HG03135 (cell line): ENCODE results near the gene ZRANB3.
"Not testable (repeated sequence)": the region's sequence is repeated elsewhere in the genome, so short reads cannot be mapped to it uniquely, and the experiment has no call there.

Source experiments
- ATAC-seq: cut with Tn5 transposase; IDR thresholded peaks from one replicate; pipeline ENCODE4 v1.9.1; 2021; ENCODE audit warnings: mild to moderate bottlenecking, moderate library complexity; ENCODE audit not compliant: unreplicated experiment

Gene ZRANB3

GRCh38 chr2:135149251-135149650 lies 381.8 kb downstream of the ZRANB3 start:
- no peak for ATAC-seq

GRCh38 chr2:135144343-135144742 lies 386.7 kb downstream of the ZRANB3 start:
- ATAC-seq: no peak

GRCh38 chr2:135142323-135142722 lies 388.7 kb downstream of the ZRANB3 start:
- no peak for ATAC-seq

GRCh38 chr2:135140606-135141005 lies 390.4 kb downstream of the ZRANB3 start:
- ATAC-seq: no peak

GRCh38 chr2:135132314-135132713 lies 398.7 kb downstream of the ZRANB3 start:
- no peak for ATAC-seq

GRCh38 chr2:135130751-135131150 lies 400.3 kb downstream of the ZRANB3 start:
- ATAC-seq: no peak

GRCh38 chr2:135125940-135126339 lies 405.1 kb downstream of the ZRANB3 start:
- ATAC-seq: no peak

GRCh38 chr2:135124924-135125886 lies 405.8 kb downstream of the ZRANB3 start:
- ATAC-seq: no peak

- not testable (repeated sequence) for ATAC-seq
Observed at GRCh38 chr2:135121658-135122039, 409.4 kb downstream of the ZRANB3 start.

GRCh38 chr2:135121016-135121657 lies 409.9 kb downstream of the ZRANB3 start:
- ATAC-seq: no peak

- ATAC-seq: no peak
Observed at GRCh38 chr2:135119582-135119981, 411.4 kb downstream of the ZRANB3 start.

- ATAC-seq: no peak
Observed at GRCh38 chr2:135113322-135113721, 417.7 kb downstream of the ZRANB3 start.

- not testable (repeated sequence) for ATAC-seq
Observed at GRCh38 chr2:135105513-135106316, 425.3 kb downstream of the ZRANB3 start.

- ATAC-seq: no peak
Observed at GRCh38 chr2:135103843-135104242, 427.2 kb downstream of the ZRANB3 start.

- ATAC-seq: no peak
Observed at GRCh38 chr2:135099802-135100483, 431.1 kb downstream of the ZRANB3 start.

- no peak for ATAC-seq
Observed at GRCh38 chr2:135097532-135098231, 433.3 kb downstream of the ZRANB3 start.

- no peak for ATAC-seq
Observed at GRCh38 chr2:135096665-135097446, 434.2 kb downstream of the ZRANB3 start.

GRCh38 chr2:135095591-135095990 lies 435.4 kb downstream of the ZRANB3 start:
- no peak for ATAC-seq

- no peak for ATAC-seq
Observed at GRCh38 chr2:135094508-135094907, 436.5 kb downstream of the ZRANB3 start.
